Measurements from ENCODE around the gene CLEC20A.

Gene CLEC20A

GRCh38 chr1:178538192-178538916 is 41.6 kb upstream of the CLEC20A start:
- no peaks in the 10 kb centered on the region for H3F3A ChIP-seq (ENCODE audit: low read depth)
- no peaks in the 10 kb centered on the region for H3K79me2 ChIP-seq (ENCODE audit: insufficient read depth, low read length)
- no peaks in the 10 kb centered on the region for H3K27me3 ChIP-seq (ENCODE audit: insufficient read depth, low read length, poor library complexity, severe bottlenecking)
- no peak overlapping the region for H3K4me2 ChIP-seq (ENCODE audit: low read depth, low read length, poor library complexity, severe bottlenecking)
- no peaks in the 10 kb centered on the region for H4K20me1 ChIP-seq (ENCODE audit: insufficient read depth, low read length, poor library complexity, severe bottlenecking)
- no peak overlapping the region for H3K4me3 ChIP-seq (ENCODE audit: low read length, poor library complexity, severe bottlenecking)
- H3K4me1 ChIP-seq (ENCODE audit: insufficient read depth, low read length, poor library complexity, severe bottlenecking), result peaks cover 1% of the 10 kb centered on the region
- H3K9ac ChIP-seq (ENCODE audit: low read depth, low read length, poor library complexity, severe bottlenecking), result no peak overlapping the region
- no peaks in the 10 kb centered on the region for H3K9me2 ChIP-seq (replicated peaks; ENCODE audit: low read depth, low read length)
- no peak for TF ChIP-seq EZH2phosphoT487 (IDR thresholded peaks at IDR 0.05; ENCODE audit: borderline replicate concordance)
- TF ChIP-seq, protein P1, sequence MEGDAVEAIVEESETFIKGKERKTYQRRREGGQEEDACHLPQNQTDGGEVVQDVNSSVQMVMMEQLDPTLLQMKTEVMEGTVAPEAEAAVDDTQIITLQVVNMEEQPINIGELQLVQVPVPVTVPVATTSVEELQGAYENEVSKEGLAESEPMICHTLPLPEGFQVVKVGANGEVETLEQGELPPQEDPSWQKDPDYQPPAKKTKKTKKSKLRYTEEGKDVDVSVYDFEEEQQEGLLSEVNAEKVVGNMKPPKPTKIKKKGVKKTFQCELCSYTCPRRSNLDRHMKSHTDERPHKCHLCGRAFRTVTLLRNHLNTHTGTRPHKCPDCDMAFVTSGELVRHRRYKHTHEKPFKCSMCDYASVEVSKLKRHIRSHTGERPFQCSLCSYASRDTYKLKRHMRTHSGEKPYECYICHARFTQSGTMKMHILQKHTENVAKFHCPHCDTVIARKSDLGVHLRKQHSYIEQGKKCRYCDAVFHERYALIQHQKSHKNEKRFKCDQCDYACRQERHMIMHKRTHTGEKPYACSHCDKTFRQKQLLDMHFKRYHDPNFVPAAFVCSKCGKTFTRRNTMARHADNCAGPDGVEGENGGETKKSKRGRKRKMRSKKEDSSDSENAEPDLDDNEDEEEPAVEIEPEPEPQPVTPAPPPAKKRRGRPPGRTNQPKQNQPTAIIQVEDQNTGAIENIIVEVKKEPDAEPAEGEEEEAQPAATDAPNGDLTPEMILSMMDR (conservative IDR thresholded peaks at IDR 0.05; ENCODE audit: low read length), result no peak
- H2AFZ ChIP-seq (ENCODE audit: low read length), result no peak overlapping the region
- H3K9me3 ChIP-seq (ENCODE audit: insufficient read depth, low read depth, low read length), result no peaks in the 10 kb centered on the region
- H3K36me3 ChIP-seq (ENCODE audit: insufficient read depth, low read length), result no peaks in the 10 kb centered on the region

GRCh38 chr1:178537382-178538090 is 40.8 kb upstream of the CLEC20A start:
- Histone ChIP-seq H3K4me2 (ENCODE audit: low read depth, low read length, poor library complexity, severe bottlenecking) (no peak overlapping the region), H2AFZ (ENCODE audit: low read length) (no peak overlapping the region), H3F3A (ENCODE audit: low read depth) (no peaks in the 10 kb centered on the region), H3K9me3 (ENCODE audit: insufficient read depth, low read depth, low read length) (no peaks in the 10 kb centered on the region), H3K36me3 (ENCODE audit: insufficient read depth, low read length) (no peaks in the 10 kb centered on the region), H3K27me3 (ENCODE audit: insufficient read depth, low read length, poor library complexity, severe bottlenecking) (no peaks in the 10 kb centered on the region), H3K9ac (ENCODE audit: low read depth, low read length, poor library complexity, severe bottlenecking) (no peak overlapping the region), H3K9me2 (replicated peaks; ENCODE audit: low read depth, low read length) (no peaks in the 10 kb centered on the region), H4K20me1 (ENCODE audit: insufficient read depth, low read length, poor library complexity, severe bottlenecking) (no peaks in the 10 kb centered on the region), H3K79me2 (ENCODE audit: insufficient read depth, low read length) (no peaks in the 10 kb centered on the region), H3K4me1 (ENCODE audit: insufficient read depth, low read length, poor library complexity, severe bottlenecking) (no peaks in the 10 kb centered on the region), H3K4me3 (ENCODE audit: low read length, poor library complexity, severe bottlenecking) (no peak overlapping the region)
- TF ChIP-seq, protein P1 (conservative IDR thresholded peaks at IDR 0.05; ENCODE audit: low read length), result no peak
- TF ChIP-seq EZH2phosphoT487 (IDR thresholded peaks at IDR 0.05; ENCODE audit: borderline replicate concordance), result no peak

DNA sequence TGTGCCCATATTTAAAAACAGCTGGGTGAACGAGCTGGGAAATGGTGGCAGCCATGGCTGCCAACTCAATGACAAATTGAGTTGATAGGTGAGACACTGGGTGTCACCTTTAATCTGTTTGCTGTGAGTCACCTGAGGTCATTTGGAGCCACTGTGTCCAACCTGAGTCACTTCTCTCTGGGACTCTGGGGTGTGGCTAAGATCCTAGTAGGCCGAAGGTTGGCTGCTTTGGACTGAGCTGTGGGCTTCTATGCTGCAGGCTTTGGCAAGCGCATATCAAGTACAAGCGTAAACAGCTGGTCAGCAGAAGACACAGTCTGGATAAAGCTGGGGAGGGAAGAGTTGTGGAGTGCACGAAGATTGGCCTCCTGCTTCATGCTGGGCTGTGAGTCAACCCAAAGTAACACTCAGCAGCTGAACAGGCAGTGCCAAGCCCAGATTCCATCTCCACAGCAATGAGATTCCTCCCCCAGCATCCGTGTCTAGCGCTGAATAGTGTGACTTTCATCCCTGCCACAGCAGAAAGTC is 40.1 kb upstream of the CLEC20A start:
- Histone ChIP-seq H3K4me2 (ENCODE audit: low read depth, low read length, poor library complexity, severe bottlenecking) (no peak overlapping the region), H3K79me2 (ENCODE audit: insufficient read depth, low read length) (no peaks in the 10 kb centered on the region), H3K4me1 (ENCODE audit: insufficient read depth, low read length, poor library complexity, severe bottlenecking) (no peaks in the 10 kb centered on the region), H2AFZ (ENCODE audit: low read length) (no peak overlapping the region), H4K20me1 (ENCODE audit: insufficient read depth, low read length, poor library complexity, severe bottlenecking) (no peaks in the 10 kb centered on the region), H3K9me2 (replicated peaks; ENCODE audit: low read depth, low read length) (no peaks in the 10 kb centered on the region), H3K4me3 (ENCODE audit: low read length, poor library complexity, severe bottlenecking) (no peak overlapping the region), H3K27me3 (ENCODE audit: insufficient read depth, low read length, poor library complexity, severe bottlenecking) (no peaks in the 10 kb centered on the region), H3K36me3 (ENCODE audit: insufficient read depth, low read length) (no peaks in the 10 kb centered on the region), H3K9ac (ENCODE audit: low read depth, low read length, poor library complexity, severe bottlenecking) (no peak overlapping the region), H3K9me3 (ENCODE audit: insufficient read depth, low read depth, low read length) (no peaks in the 10 kb centered on the region), H3F3A (ENCODE audit: low read depth) (no peaks in the 10 kb centered on the region)
- TF ChIP-seq, protein P1 (conservative IDR thresholded peaks at IDR 0.05; ENCODE audit: low read length), result no peak
- TF ChIP-seq EZH2phosphoT487 (IDR thresholded peaks at IDR 0.05; ENCODE audit: borderline replicate concordance), result no peak
